Natural killer cell (primary cell): ENCODE results near the gene DLX4. TPM values are rescaled to one million over a fixed set of nuclear protein-coding genes. Genes with fewer than 3 reads are reported as not detected.

ENCODE experiments used
- ATAC-seq, 3 donors: fragments of 150-1000 bp in 2 of 3; fragments of 200-7000 bp in 1 of 3; cut with Tn5 transposase; 1 replicate in 1 of 3; 2 replicates in 2 of 3; pipeline ENCODE4 v1.10.0; 2021; ENCODE audit warnings: mild to moderate bottlenecking in 2 of 3, moderate library complexity in 2 of 3
- DNase-seq, 2 donors: peaks; one replicate each; pipeline versions ENCODE4 v3.0.0 to v3.0.0-alpha.2; 2013 to 2021; ENCODE audit warnings: mixed read lengths in 1 of 2
- H3K27ac ChIP-seq: one replicate; pipeline ENCODE4 v1.5.1; 2013; ENCODE audit warnings: mild to moderate bottlenecking, low read length
- H3K27me3 ChIP-seq: one replicate; pipeline ENCODE4 v1.6.1; 2013; ENCODE audit warnings: low read length; ENCODE audit not compliant: control insufficient read depth, insufficient read depth
- H3K36me3 ChIP-seq: one replicate; pipeline ENCODE4 v1.6.1; 2013; ENCODE audit warnings: low read length; ENCODE audit not compliant: control insufficient read depth, insufficient read depth
- H3K4me1 ChIP-seq: one replicate; pipeline ENCODE4 v1.6.1; 2013; ENCODE audit warnings: low read length; ENCODE audit not compliant: control insufficient read depth, insufficient read depth
- H3K4me3 ChIP-seq: one replicate; pipeline ENCODE4 v1.5.1; 2013; ENCODE audit warnings: low read length
- H3K9me3 ChIP-seq: one replicate; pipeline ENCODE4 v1.6.1; 2013; ENCODE audit warnings: low read length; ENCODE audit not compliant: control insufficient read depth, insufficient read depth
- H3K27ac Mint-ChIP-seq, 2 donors: one replicate each; pipeline ENCODE4 v1.8.0; 2022; ENCODE audit warnings: mild to moderate bottlenecking in 2 of 2, mixed read lengths in 2 of 2, moderate library complexity in 1 of 2
- H3K27me3 Mint-ChIP-seq, 2 donors: one replicate each; pipeline ENCODE4 v1.8.0; 2022; ENCODE audit warnings: low read depth in 2 of 2, mixed read lengths in 2 of 2
- H3K36me3 Mint-ChIP-seq: one replicate; pipeline ENCODE4 v1.8.0; 2022; ENCODE audit warnings: mixed read lengths
- H3K4me1 Mint-ChIP-seq, 2 donors: one replicate each; pipeline ENCODE4 v1.8.0; 2022; ENCODE audit warnings: mixed read lengths in 2 of 2
- H3K4me3 Mint-ChIP-seq: one replicate; pipeline ENCODE4 v1.8.0; 2022; ENCODE audit warnings: mild to moderate bottlenecking, moderate library complexity, mixed read lengths
- H3K9me3 Mint-ChIP-seq, 2 donors: one replicate each; pipeline ENCODE4 v1.8.0; 2022; ENCODE audit warnings: mixed read lengths in 2 of 2
- WGBS: methylation state at CpG from one replicate; pipeline ENCODE4 v1.1.7; 2013; ENCODE audit warnings: missing lambda C conversion rate; ENCODE audit not compliant: insufficient coverage; 5-methylcytosine and 5-hydroxymethylcytosine counted together
- intact Hi-C: fragments of 100-400 bp; cut with micrococcal nuclease; formaldehyde crosslinking; loops from one replicate; pipeline ENCODE4 v1.14.2; 2022
- total RNA-seq, 4 donors: library from RNA; stranded (reverse); fragments of 120-200 nt in 1 of 4; gene quantifications; one replicate each; pipeline versions ENCODE4 v1.2.3 to v1.2.4, GENCODE V29; 2013 to 2022
- TF ChIP-seq, protein P1 (sequence below): fragments of 200-600 bp; IDR thresholded peaks from one replicate; pipeline ENCODE4 v1.8.0; 2022; ENCODE audit warnings: antibody characterized with exemption

The DLX4 gene
- total RNA-seq, 3 donors from 2014 or later (not counting 1 experiment from before 2014, with no cell fraction given), result 0.35 to 1.1 TPM; not detected in 1

DNA sequence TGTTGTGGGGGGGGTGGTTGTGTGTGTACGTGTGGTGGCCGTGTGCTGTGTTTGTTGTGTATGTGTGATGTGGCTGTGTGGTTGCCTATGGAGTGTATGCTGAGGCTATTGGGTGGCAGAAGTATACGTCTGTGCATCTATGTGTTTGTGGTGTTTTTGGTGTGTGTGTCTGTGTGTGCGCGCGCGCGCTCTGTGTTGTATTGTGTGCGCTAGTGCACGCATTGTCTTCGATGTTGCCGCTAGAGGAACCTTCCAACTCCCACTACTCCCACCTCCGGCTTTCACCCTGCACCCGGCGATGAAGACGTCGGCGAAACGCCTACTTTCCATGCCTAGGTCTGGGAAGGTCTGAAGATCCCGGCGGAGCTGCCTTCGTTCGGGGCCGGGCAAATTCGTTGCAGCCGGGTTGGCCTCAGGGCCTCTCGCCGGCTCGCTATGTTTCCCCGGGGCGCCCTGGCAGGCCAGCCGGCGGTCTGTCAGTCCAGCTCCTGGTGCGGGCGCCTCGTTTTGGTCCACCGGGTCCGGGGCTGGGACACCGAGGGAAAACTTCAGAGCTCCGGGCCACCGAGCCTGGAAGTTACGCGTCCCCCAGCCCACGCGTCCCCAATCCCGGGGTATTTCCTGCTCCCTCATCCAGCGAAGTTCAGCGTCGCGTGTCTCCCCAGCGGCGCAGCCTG is 5.2 kb upstream of the DLX4 start:
- WGBS, result 9% methylated on average over 50 of the region's 52 CpGs
- TF ChIP-seq, protein P1, sequence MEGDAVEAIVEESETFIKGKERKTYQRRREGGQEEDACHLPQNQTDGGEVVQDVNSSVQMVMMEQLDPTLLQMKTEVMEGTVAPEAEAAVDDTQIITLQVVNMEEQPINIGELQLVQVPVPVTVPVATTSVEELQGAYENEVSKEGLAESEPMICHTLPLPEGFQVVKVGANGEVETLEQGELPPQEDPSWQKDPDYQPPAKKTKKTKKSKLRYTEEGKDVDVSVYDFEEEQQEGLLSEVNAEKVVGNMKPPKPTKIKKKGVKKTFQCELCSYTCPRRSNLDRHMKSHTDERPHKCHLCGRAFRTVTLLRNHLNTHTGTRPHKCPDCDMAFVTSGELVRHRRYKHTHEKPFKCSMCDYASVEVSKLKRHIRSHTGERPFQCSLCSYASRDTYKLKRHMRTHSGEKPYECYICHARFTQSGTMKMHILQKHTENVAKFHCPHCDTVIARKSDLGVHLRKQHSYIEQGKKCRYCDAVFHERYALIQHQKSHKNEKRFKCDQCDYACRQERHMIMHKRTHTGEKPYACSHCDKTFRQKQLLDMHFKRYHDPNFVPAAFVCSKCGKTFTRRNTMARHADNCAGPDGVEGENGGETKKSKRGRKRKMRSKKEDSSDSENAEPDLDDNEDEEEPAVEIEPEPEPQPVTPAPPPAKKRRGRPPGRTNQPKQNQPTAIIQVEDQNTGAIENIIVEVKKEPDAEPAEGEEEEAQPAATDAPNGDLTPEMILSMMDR, result no peak
- no peak overlapping the region for H3K27ac ChIP-seq
- DNase-seq, result no peak
- intact Hi-C loops, result no loop called here
- Mint-ChIP-seq H3K27ac (no peak overlapping the region), H3K4me3 (no peak overlapping the region), H3K9me3 (no peaks in the 10 kb centered on the region), H3K27me3 (peaks cover 51 to 59% of the 10 kb centered on the region in 2 donors), H3K36me3 (no peaks in the 10 kb centered on the region), H3K4me1 (peaks cover 32 to 41% of the 10 kb centered on the region in 2 donors)
- H3K36me3 ChIP-seq, result no peaks in the 10 kb centered on the region
- H3K27me3 ChIP-seq, result peaks cover 55% of the 10 kb centered on the region
- no peak overlapping the region for H3K4me3 ChIP-seq
- H3K4me1 ChIP-seq, result peaks cover 28% of the 10 kb centered on the region
- no peaks in the 10 kb centered on the region for H3K9me3 ChIP-seq
- no peak for ATAC-seq

DNA sequence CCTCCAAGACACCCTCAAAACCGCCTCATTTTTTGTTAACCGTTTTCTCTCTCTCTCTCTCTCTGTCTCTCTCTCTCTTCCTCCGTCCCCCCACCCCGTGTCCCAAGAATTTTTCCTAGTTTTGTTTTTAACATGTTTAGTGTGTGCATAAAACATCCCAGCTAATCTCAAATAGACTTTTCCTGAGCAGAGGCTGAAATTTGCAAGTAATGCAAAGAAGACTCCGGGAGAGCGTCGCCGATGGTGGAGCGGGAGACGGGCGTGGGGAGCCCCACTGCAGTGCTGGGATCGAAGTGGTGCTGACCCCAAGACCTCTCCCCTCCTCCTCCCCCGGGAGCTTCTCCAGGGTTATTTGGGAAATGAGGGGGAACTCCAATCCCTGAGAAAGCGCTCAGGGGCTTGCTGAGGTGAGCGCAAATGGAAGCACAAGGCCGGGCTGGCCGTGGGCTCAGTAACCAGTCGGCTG is 4.7 kb upstream of the DLX4 start:
- Mint-ChIP-seq H3K4me3 (peak overlapping the region; percentile 21), H3K9me3 (no peaks in the 10 kb centered on the region), H3K36me3 (no peaks in the 10 kb centered on the region), H3K4me1 (peaks cover 34 to 47% of the 10 kb centered on the region in 2 donors), H3K27ac (no peak overlapping the region), H3K27me3 (peaks cover 51 to 65% of the 10 kb centered on the region in 2 donors)
- TF ChIP-seq, protein P1, result no peak
- 10% methylated on average over 16 of the region's 18 CpGs for WGBS
- Histone ChIP-seq H3K27ac (no peak overlapping the region), H3K4me3 (no peak overlapping the region), H3K36me3 (no peaks in the 10 kb centered on the region), H3K9me3 (no peaks in the 10 kb centered on the region), H3K4me1 (peaks cover 34% of the 10 kb centered on the region), H3K27me3 (peaks cover 61% of the 10 kb centered on the region)
- intact Hi-C loops, result no loop called here
- no peak for DNase-seq
- no peak for ATAC-seq

DNA sequence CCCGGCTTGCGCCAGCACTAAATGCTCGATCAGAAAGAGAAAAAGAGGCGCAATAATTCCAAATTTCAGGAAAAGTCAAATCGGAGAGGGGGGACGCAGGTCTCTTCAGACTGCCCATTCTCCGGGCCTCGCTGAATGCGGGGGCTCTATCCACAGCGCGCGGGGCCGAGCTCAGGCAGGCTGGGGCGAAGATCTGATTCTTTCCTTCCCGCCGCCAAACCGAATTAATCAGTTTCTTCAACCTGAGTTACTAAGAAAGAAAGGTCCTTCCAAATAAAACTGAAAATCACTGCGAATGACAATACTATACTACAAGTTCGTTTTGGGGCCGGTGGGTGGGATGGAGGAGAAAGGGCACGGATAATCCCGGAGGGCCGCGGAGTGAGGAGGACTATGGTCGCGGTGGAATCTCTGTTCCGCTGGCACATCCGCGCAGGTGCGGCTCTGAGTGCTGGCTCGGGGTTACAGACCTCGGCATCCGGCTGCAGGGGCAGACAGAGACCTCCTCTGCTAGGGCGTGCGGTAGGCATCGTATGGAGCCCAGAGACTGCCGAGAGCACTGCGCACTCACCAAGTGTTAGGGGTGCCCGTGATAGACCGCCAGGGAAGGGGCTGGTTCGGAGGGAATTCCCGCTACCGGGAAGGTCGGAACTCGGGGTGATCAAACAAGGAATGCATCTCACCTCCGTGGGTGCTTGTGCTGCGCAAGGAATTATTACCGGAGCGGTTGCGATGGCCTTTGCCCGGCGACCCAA is 4.0 kb upstream of the DLX4 start:
- Histone ChIP-seq H3K9me3 (no peaks in the 10 kb centered on the region), H3K27me3 (peaks cover 66% of the 10 kb centered on the region), H3K4me3 (no peak overlapping the region), H3K27ac (no peak overlapping the region), H3K36me3 (no peaks in the 10 kb centered on the region), H3K4me1 (peaks cover 40% of the 10 kb centered on the region)
- WGBS, result 8% methylated on average over 51 of the region's 52 CpGs
- peak in 1 of 2 donors; percentile 66 for DNase-seq
- Mint-ChIP-seq H3K36me3 (no peaks in the 10 kb centered on the region), H3K27ac (no peak overlapping the region), H3K9me3 (no peaks in the 10 kb centered on the region), H3K27me3 (peaks cover 51 to 69% of the 10 kb centered on the region in 2 donors), H3K4me3 (no peak overlapping the region), H3K4me1 (peaks cover 37 to 52% of the 10 kb centered on the region in 2 donors)
- TF ChIP-seq, protein P1, result no peak
- intact Hi-C loops, result no loop called here
- ATAC-seq, result no peak
